ENCODE measurements around the gene ZNF467.
A peak's percentile ranks its signal among the peaks of the same experiment; 100 is the strongest.

Gene ZNF467

DNA sequence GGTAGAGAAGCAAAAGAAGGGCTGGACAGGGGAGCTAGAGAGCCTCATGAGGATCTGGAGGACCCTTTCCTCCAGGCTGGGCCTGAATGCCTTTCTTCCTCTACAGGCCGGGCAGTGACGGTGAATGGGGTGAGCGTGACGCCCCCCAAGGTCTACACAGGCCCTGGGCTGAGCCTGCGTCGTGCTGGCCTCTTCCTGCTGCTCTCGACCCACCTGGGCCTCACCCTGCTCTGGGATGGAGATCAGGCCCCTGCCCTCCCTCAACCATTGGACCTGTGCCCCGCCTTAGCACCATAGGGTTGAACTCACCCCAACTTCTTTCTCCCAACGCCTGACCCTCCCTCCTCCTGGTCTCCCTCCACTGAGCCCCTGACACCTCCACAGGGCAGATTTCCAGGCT lies 12.6 kb upstream of the ZNF467 start:
- DNase-seq (ENCODE audit: low read depth in 2 of 2): no peak

DNA sequence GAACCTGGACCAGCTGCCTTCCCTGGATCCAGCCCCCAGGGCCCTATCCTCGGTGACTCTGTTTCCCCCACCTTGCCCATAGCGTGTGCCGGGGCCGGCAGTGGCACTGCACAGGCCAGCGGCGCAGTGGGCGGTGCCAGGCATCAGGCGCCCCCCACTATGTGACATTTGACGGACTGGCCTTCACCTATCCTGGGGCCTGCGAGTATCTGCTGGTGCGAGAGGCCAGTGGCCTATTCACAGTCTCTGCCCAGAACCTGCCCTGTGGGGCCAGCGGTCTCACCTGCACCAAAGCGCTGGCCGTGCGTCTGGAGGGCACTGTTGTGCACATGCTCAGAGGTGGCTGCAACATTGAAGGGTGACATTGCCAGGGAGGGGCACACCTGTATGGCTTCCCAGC lies 12.0 kb upstream of the ZNF467 start:
- no peak for DNase-seq (ENCODE audit: low read depth in 2 of 2)

DNA sequence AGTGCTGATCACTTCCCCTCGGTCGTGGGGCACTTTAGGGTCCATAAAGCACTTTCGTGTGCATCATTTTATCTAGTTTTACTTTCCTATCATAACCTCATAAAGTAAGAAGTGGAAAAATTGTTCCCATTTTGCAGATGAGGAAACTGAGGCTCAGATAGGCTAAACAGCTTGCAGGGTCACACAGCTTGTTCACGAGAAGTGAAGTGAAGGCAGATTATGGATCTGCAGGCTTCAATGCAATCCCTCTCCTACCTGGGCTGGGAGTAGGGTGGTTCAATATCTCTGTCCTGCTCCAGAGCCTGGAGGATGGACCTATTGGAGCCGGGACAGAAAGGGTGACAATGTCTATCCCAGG lies 10.8 kb upstream of the ZNF467 start:
- DNase-seq (ENCODE audit: low read depth in 2 of 2): no peak

DNA sequence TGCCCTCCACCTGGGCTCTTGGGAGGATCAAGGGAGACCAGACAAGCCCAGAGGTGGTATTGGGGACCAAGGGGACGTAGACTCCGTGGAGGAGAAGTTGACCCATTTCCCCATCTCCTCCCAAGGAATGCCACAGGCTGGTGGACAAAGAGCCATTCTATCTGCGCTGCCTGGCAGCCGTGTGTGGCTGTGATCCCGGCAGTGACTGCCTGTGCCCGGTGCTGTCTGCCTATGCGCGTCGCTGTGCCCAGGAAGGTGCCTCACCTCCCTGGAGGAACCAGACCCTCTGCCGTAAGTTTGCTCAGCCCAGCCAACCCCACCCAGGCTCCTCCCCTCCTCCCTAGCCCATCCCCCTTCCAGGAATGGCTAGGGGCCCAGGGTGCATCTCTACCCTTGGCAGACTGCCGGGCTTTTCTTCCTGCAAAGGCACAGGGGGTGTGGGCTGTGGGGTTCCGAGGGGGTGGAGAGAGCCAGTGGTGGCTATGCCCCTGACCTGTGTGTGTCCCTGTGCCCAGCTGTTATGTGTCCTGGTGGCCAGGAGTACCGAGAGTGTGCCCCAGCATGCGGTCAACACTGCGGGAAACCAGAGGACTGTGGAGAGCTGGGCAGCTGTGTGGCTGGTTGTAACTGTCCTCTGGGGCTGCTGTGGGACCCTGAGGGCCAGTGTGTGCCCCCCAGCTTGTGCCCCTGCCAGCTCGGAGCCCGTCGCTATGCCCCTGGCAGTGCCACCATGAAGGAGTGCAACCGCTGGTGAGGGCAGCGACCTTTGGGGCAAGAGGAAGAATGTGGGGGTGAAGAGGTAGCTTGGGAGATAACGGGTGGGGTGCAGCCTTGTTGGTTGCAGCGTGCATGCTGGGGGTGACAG lies 10.2 kb upstream of the ZNF467 start:
- DNase-seq (ENCODE audit: low read depth in 2 of 2): no peak

DNA sequence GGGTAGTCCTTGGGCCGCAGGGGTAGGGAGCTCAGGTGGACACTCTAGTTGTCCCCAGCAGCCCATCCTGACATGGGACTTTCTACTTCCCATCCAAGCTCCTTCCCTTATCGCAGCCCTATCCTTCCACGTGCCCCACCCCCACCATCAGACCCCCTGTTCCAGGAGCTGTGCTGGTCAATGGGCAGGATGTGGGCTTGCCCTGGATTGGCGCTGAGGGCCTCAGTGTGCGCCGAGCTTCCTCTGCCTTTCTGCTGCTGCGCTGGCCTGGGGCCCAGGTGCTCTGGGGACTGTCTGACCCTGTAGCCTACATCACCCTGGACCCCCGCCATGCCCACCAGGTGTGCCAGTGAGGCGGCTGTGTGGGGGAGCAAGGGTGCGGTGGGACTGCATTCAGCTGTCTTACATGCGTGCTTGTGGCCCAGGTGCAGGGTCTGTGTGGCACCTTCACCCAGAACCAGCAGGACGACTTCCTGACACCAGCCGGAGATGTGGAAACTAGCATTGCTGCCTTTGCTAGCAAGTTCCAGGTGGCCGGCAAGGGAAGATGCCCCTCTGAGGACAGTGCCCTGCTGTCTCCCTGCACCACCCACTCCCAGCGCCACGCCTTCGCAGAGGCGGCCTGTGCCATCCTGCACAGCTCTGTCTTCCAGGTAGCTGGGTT lies 9.4 kb upstream of the ZNF467 start:
- no peak for DNase-seq (ENCODE audit: low read depth in 2 of 2)

DNA sequence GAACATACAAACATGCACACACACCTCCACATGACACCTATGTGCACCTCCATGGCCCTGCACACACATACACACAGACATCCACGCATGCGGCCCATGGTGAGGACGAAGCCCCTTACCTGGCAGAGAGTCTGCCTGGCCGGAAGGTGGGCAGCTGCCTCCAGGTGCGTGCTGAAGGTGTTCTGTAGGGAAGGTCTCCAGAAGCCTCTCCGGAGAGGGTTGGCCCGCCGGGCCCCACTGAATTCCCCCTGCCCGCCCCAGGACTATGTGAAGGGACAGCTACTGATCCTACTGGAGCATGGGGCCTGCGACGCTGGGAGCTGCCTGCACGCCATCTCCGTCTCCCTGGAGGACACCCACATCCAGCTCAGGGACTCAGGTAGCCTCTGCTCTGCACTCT lies 8.5 kb upstream of the ZNF467 start:
- DNase-seq (ENCODE audit: low read depth in 2 of 2): no peak

DNA sequence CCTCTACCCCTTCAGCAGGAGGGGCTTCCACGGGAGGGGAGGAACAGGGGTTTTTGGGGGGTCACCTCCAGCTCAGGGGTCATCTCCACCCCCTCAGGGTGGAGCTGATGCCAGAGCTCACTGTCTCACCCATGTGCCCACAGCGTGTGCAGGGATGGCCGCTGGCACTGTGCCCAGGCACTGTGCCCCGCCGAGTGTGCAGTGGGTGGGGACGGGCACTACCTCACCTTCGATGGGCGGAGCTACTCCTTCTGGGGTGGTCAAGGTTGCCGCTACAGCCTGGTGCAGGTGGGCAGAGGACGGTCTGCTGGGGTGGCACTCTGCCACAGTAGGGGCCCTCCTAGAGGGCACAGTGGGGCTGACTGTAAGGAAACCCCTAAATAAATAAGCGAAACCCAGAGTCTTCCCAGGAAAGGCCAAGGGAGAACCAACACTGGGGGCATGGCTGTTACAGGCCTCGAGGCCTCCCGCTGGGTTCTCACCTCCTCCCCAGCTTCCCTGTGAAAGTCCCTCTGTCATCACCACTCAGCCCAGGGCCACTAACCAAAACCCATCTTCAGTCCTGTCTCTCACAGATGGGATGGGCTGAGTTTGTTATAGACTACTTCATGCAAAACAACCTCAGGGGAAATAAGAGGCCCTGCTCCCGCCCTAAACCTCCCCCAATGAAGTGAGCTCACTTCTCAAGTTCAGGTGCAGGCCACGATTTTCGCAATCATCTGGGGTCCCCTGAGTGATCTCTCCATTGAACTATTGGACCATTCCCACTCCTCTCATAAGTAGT lies 7.4 kb upstream of the ZNF467 start:
- DNase-seq (ENCODE audit: low read depth in 2 of 2): no peak

DNA sequence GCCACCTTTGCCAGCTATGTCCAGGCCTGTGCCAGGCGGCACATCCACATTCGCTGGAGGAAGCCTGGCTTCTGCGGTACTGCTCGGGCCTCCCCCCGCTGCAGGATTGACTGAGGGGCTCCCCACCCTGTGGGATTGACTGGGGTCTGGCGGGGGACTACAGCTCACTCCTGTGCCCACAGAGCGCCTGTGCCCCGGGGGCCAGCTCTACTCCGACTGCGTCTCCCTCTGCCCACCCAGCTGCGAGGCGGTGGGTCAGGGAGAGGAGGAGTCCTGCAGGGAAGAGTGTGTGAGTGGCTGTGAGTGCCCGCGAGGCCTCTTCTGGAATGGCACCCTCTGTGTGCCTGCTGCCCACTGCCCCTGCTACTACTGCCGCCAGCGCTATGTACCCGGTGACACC lies 6.7 kb upstream of the ZNF467 start:
- DNase-seq (ENCODE audit: low read depth in 2 of 2): no peak

DNA sequence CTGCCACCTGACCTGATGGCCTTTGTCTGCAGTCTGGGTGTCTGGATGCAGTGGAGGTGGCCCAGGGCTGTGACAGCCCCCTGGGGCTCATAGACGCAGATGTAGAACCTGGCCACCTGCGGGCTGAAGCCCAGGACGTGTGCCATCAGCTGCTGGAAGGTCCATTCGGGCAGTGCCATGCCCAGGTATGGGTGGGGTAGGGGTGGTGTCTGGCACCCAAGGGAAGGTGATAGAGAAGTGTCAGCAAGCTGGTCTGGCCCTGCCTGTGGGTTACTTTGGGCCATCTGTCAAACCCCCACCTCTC lies 6.1 kb upstream of the ZNF467 start:
- DNase-seq (ENCODE audit: low read depth in 2 of 2): no peak

DNA sequence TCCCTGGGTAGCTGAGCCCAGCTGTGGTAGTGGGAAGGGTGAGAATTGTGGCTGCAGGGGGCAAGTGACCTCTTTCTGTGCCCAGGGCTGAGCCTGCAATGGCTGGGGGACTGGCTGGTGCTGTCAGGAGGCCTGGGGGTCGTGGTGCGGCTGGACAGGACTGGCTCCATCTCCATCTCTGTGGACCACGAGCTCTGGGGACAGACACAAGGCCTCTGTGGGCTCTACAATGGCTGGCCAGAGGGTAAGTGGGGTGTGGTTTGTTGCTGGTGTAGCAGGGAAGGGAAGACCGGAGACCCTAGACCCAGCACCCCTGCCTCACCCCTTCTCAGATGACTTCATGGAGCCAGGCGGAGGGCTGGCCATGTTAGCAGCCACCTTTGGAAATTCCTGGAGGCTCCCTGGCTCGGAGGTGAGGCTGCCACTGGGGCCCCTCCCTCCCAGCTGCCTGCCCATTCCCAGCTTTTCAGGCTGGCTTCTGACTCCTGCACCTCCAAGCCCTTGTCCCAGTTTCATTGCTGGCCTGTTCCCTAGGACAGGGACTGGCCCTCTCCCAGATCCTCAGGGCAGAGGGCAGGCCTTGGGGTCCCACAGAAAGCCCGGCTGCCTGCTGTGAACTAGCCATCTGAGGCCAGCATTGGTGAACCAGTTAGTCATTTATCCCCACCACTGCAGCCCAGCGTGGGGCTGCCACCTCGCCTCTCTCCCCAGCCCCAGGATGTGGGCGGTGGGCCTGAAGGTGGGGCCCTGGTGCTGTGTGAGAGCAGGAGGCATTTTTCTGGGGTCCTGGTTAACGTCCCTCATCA lies 5.5 kb upstream of the ZNF467 start:
- DNase-seq (ENCODE audit: low read depth in 2 of 2): no peak

DNA sequence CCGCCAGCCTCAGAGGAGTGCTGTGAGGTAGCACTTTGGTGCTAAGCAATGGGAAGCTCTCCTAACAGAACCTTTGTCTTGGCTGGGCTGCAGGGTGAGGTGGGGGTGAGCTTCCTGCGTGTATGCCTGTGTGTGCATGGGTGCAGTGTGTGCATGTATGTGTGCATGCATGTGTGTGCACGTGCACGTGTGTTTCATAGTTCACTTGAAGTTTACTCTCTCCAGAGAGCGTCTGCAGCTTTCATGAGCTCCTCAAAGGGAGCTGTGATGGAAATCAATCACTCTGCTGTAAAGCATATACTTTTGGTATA lies 4.9 kb upstream of the ZNF467 start:
- no peak for DNase-seq (ENCODE audit: low read depth in 2 of 2)

DNA sequence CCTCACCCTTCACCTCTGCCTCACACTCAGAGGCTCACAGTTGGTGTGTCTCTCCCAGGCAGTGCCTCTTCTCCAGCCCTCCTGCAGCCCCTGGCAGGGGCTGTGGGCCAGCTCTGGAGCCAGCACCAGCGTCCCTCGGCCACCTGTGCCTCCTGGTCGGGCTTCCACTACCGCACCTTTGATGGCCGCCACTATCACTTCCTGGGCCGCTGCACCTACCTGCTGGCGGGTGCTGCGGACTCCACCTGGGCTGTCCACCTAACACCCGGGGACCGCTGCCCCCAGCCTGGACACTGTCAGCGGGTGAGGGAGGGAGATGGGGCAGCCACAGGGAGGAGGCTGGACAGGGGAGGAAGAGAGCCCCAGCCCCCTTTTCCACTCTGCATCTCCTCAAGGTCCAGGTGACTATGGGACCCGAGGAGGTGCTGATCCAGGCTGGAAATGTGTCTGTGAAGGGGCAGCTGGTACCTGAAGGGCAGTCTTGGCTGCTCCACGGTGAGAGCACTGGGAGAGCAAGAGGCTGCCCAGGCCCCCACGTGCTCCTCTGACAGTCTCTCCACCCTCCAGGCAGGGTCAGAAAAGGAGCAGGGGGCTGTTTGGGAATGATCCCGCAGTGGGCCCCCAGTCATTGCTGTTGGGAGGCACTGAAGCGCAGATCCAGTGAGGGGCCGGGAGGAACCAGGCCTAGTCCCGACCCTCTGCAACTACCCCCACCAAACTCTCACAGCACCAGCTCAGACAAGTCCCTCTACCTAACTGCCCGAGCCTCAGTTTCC lies 4.4 kb upstream of the ZNF467 start:
- DNase-seq (ENCODE audit: low read depth in 2 of 2): no peak

DNA sequence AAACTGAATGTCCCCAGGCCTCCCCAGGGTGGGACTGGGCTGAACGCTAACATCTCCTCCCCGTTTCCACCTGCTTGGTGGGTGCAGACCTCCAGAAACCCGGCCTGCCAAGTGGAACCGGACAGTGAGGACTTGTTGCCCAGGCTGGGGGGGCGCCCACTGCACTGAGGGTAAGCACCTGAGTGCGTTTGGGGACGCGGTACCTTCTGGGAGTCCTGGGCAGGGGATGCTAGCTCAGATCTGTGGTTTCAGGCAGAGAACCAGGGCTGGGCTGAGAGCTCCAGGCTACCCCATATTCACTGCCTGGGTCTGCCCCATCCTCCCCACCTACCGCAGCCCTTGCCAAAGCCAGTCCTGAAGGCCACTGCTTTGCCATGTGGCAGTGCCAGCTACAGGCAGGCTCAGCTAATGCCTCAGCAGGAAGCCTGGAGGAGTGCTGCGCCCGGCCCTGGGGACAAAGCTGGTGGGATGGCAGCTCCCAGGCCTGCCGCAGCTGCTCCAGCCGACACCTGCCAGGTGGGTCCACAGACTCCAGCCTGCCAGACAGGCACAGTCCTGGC lies 3.5 kb upstream of the ZNF467 start:
- DNase-seq (ENCODE audit: low read depth in 2 of 2): no peak

DNA sequence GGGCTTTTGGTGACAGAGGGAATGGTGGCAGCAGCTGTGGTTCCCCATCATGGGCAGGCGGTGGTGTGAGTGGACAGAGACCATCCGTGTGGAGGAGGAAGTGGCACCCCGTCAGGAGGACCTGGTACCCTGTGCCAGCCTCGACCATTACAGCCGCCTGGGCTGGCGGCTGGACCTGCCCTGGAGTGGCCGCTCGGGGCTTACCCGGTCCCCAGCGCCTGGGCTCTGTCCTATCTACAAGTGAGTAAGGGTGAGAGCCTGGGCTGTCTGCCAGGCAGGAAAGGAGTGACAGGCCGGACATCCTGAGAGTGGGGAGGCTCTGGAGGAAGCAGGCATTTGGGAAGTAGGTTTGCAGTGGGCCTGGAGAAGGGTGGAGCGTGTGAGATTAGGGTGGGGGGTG lies 2.9 kb upstream of the ZNF467 start:
- DNase-seq (ENCODE audit: low read depth in 2 of 2): no peak

DNA sequence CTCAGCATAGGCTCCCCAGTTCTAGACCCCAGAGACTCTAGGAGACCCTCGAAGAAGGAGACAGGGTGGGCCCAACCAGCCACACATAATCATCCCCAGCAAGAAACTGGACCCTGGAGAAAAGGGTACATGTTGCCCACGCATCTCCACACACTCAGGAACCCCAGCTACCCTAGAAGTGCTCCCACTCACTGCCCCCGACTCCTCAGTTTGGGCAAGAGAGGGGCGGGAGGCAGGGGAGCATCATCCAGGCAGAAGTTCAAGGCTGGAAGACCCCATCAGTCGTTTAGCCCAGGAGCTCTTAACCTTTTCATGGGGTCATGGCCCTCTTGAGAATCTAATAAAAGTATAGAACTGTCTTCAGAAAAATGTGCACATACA lies 1.8 kb upstream of the ZNF467 start:
- no peak for DNase-seq (ENCODE audit: low read depth in 2 of 2)

DNA sequence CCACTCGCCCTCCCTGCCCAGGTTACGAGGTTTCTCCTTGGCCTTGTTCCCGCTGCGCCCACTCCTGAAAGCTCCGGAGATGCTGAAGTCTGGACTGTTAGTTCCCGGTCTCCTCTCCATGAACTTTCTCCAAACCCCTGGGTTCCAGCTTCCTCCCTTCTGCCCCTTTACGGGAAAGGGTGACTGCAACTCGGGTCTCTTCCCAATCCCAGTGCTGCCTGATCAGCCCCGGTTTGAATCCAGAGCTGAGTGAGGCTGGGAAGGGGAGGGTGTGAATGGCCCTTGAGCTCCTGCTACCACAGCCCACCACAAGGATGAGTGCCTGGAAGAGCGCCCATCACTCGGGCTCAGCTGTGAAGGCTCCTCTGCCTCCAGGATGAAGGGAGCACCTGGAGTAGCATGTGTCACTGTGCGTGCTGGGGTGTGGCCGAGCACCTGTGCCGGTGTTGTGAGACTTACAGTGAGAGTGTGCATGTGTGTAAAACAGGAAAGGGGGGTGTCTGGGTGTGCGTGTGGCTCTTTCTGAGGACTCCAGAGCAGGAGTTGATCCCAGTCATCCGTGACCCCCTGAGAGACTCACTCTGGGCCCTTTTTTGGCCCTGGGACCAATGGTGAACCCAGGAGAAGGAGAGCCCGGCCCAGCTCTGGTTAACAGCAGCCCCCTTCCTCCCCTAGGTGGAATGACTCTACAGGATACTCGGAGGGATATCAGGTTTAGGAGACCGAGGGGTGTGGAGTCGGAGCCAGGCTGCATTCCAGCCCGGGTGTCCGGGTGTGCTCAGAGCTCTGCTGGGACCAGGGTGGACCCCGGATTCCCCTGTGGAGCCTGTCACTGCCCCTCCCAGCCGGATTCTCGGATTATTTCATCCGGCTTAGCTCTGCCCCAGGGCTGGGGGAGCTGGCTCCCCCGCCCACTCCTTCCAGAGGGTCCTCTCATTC lies 1.1 kb upstream of the ZNF467 start:
- DNase-seq (ENCODE audit: low read depth in 2 of 2): no peak

DNA sequence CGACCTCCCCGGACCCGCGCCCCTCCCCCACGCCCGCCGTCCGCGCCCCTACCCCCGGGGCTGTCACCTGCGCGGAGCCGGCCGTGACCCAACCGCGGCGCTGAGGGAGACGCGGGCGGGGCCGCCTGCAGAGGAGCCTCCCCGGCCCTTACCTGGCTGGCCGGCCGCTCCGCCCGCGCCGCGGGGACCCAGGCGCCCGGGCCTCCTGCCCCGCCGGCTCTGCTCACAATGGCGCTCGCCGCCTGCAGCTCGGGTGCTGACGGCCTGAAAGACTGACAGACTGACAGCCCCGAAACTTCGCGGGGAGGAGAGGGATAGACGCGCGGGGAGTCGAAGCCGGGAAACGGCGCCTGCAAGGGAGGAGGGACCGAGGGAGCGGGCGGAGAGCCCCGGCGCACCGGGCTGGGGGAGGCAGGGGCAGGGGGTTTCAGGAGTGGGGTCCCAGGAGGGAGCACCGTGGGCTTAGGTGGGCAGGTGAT lies 393 bp downstream of the ZNF467 start:
- peak in 1 of 2 donors; percentile 9 for DNase-seq (ENCODE audit: low read depth in 2 of 2)

DNA sequence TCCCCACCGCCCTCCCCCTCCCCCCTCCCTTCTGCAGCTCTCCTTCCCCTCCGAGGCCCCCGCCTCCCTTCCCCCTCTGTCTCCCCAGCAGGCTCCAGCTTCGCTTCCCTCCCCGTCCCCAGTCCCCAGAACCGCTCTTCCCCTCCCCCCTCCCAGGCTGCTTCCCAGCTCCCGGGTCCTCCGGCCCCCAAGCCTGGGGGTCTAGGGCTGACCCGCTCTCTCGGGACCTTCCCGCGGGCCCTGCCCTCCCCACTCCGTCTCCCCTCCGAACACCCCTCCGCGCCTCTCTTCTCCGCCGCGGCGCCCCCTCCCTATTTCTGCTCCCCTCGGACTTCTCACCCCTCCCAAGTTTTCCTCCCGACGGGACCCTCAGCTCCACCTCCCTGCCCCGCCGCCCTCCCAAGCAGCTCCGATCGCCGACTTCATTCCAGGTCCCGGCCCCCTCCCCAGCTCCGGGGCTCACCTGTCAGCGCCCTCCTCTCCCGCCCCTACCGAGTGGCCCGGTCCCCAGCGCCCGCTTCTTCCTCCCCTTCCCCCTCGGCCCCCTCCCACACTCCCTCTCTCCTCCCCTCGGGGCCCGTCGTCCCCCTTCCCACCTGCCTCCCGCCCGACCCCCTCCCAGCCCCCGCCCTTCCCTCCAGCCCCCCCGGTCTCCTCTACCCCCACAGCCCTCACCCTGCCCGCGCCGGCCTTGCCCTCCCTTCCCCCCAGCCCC lies 990 bp downstream of the ZNF467 start:
- DNase-seq (ENCODE audit: low read depth in 2 of 2): no peak

DNA sequence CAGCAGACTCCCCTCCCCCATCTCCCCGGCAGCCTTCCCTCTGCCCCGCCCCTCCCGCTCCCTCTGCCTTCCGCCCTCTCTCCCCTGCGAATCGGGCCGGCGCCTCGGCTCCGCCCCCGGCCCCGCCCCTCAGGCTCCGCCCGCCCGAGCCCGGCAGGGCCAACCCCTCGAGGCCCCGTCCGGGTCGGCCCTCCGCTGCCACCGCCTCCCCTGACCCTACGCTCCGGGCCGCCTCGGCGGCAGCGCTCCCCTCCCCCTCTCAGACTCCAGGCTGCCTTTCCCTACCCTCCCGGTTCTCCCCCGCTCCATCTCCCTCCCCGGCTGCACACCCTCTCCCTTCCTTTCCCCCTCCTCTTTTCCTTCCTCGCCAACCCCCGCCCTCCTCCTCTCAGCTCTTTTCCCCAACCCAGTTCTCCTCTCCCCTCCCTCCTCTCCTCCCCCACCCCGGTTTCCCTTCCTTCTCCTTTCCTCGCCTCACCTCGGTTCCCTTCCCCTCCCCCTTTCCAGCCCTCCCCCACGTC lies 1.6 kb downstream of the ZNF467 start:
- DNase-seq (ENCODE audit: low read depth in 2 of 2): peak; percentile 64 to 74

Measured in stimulated activated CD8-positive, alpha-beta memory T cell treated with anti-CD3 and anti-CD28 coated beads, Interleukin-2, amount 100 ng/mL, for 1 hour (primary cell).